CD14-positive monocyte (primary cell): ENCODE results near the gene CPNE2. TPM values are rescaled to one million over a fixed set of nuclear protein-coding genes. Genes with fewer than 3 reads are reported as not detected.
"Not testable (repeated sequence)": the region's sequence is repeated elsewhere in the genome, so short reads cannot be mapped to it uniquely, and the experiment has no call there.

Experiments
- DNase-seq, 3 donors: peaks; one replicate each; pipeline ENCODE4 v3.0.0-alpha.2; 2011 to 2022
- H2AFZ ChIP-seq: 2 replicates; pipeline ENCODE4 v1.6.0; 2012; ENCODE audit warnings: mild to moderate bottlenecking, low read depth, low read length, inconsistent platforms; ENCODE audit not compliant: insufficient read depth, poor library complexity, severe bottlenecking
- H3K27ac ChIP-seq, 2 donors: 1 replicate in 1 of 2; 2 replicates in 1 of 2; pipeline ENCODE4 v1.5.1; 2012 to 2013; ENCODE audit warnings: low read length in 2 of 2, control low read depth in 1 of 2, inconsistent platforms in 1 of 2, low read depth in 1 of 2, mild to moderate bottlenecking in 1 of 2
- H3K27me3 ChIP-seq, 2 donors: one replicate each; pipeline versions ENCODE4 v1.6.0 to v1.6.1; 2011 to 2013; ENCODE audit warnings: low read length in 2 of 2; ENCODE audit not compliant: control insufficient read depth in 2 of 2, insufficient read depth in 2 of 2
- H3K36me3 ChIP-seq, 2 donors: replicated peaks in 1 of 2; 1 replicate in 1 of 2; 2 replicates in 1 of 2; pipeline versions ENCODE4 v1.5.1 to v1.6.1; 2012 to 2013; ENCODE audit warnings: low read length in 2 of 2, control low read depth in 1 of 2, inconsistent platforms in 1 of 2, mild to moderate bottlenecking in 1 of 2; ENCODE audit not compliant: insufficient read depth in 2 of 2, control insufficient read depth in 1 of 2
- H3K4me1 ChIP-seq, 2 donors: 1 replicate in 1 of 2; 2 replicates in 1 of 2; pipeline versions ENCODE4 v1.5.1 to v1.6.1; 2012 to 2013; ENCODE audit warnings: low read length in 2 of 2, control low read depth in 1 of 2, inconsistent platforms in 1 of 2, mild to moderate bottlenecking in 1 of 2, moderate library complexity in 1 of 2; ENCODE audit not compliant: insufficient read depth in 2 of 2, control insufficient read depth in 1 of 2
- H3K4me2 ChIP-seq: replicated peaks from 2 replicates; pipeline ENCODE3; 2012; ENCODE audit warnings: low read length, moderate library complexity, mild to moderate bottlenecking; ENCODE audit not compliant: poor library complexity, severe bottlenecking; ENCODE audit errors: extremely low read depth
- H3K4me3 ChIP-seq, 3 experiments: fragments of 200-600 bp in 1 of 3; sonication (generic) in 1 of 3; replicated peaks in 1 of 3; 1 replicate in 2 of 3; 2 replicates in 1 of 3; pipeline ENCODE4 v1.5.1; 2011 to 2013; ENCODE audit warnings: low read length in 3 of 3, mild to moderate bottlenecking in 3 of 3, control low read depth in 2 of 3, low read depth in 2 of 3, inconsistent platforms in 1 of 3, moderate library complexity in 1 of 3
- H3K79me2 ChIP-seq: 2 replicates; pipeline ENCODE4 v1.6.0; 2012; ENCODE audit warnings: mild to moderate bottlenecking, control low read depth, inconsistent platforms, low read length, moderate library complexity; ENCODE audit not compliant: insufficient read depth
- H3K9ac ChIP-seq: 2 replicates; pipeline ENCODE4 v1.6.0; 2017; ENCODE audit warnings: low read length, mild to moderate bottlenecking; ENCODE audit not compliant: insufficient read depth, poor library complexity, severe bottlenecking
- H3K9me3 ChIP-seq, 2 donors: replicated peaks in 1 of 2; 1 replicate in 1 of 2; 2 replicates in 1 of 2; pipeline versions ENCODE4 v1.5.1 to v1.6.1; 2012 to 2013; ENCODE audit warnings: low read length in 2 of 2, control low read depth in 1 of 2; ENCODE audit not compliant: control insufficient read depth in 1 of 2, insufficient read depth in 1 of 2
- H4K20me1 ChIP-seq: 2 replicates; pipeline ENCODE4 v1.6.0; 2012; ENCODE audit warnings: mild to moderate bottlenecking, low read length, control low read depth, moderate library complexity; ENCODE audit not compliant: insufficient read depth
- H3K27ac Mint-ChIP-seq, 7 donors: one replicate each; pipeline ENCODE4 v1.8.0; 2020; ENCODE audit warnings: mild to moderate bottlenecking in 7 of 7, mixed read lengths in 7 of 7, moderate library complexity in 6 of 7, inconsistent platforms in 2 of 7
- H3K27me3 Mint-ChIP-seq, 3 donors: one replicate each; pipeline ENCODE4 v1.8.0; 2021 to 2022; ENCODE audit warnings: low read depth in 3 of 3, mild to moderate bottlenecking in 3 of 3, mixed read lengths in 3 of 3, moderate library complexity in 3 of 3, inconsistent platforms in 1 of 3
- H3K36me3 Mint-ChIP-seq, 2 donors: one replicate each; pipeline ENCODE4 v1.8.0; 2020; ENCODE audit warnings: mixed read lengths in 2 of 2, inconsistent platforms in 1 of 2, mild to moderate bottlenecking in 1 of 2
- H3K4me1 Mint-ChIP-seq: one replicate; pipeline ENCODE4 v1.8.0; 2020; ENCODE audit warnings: mild to moderate bottlenecking, mixed read lengths
- H3K4me3 Mint-ChIP-seq, 2 donors: one replicate each; pipeline ENCODE4 v1.8.0; 2020; ENCODE audit warnings: mild to moderate bottlenecking in 2 of 2, mixed read lengths in 2 of 2, moderate library complexity in 1 of 2
- H3K9me3 Mint-ChIP-seq, 7 donors: one replicate each; pipeline ENCODE4 v1.8.0; 2020 to 2022; ENCODE audit warnings: mixed read lengths in 7 of 7, mild to moderate bottlenecking in 6 of 7, moderate library complexity in 6 of 7, inconsistent platforms in 2 of 7
- CTCF ChIP-seq: fragments of 200-600 bp; IDR thresholded peaks from one replicate; pipeline ENCODE4 v1.8.0; 2022; ENCODE audit warnings: antibody characterized with exemption, mild to moderate bottlenecking
- WGBS: methylation state at CpG from one replicate; pipeline ENCODE4 v1.1.5; 2013; ENCODE audit warnings: missing lambda C conversion rate; ENCODE audit not compliant: insufficient coverage; 5-methylcytosine and 5-hydroxymethylcytosine counted together
- intact Hi-C, 2 donors: fragments of 100-400 bp; cut with micrococcal nuclease; formaldehyde crosslinking; loops; one replicate each; pipeline versions ENCODE4 v1.15.0 to v1.15.1; 2023
- polyA plus RNA-seq, 3 donors: library from polyadenylated mRNA; depleted of rRNA in 1 of 3; unstranded in 2 of 3; stranded (reverse) in 1 of 3; fragments of 300-500 nt in 2 of 3; fragments of >200 nt in 1 of 3; fragmentation: Illumina TruSeq in 2 of 3; gene quantifications; 1 replicate in 2 of 3; 2 replicates in 1 of 3; pipeline ENCODE4 v1.2.3, GENCODE V29; 2012 to 2021

Gene CPNE2
- polyA plus RNA-seq, 3 donors = 18.3 to 68.8 (median 23.9) TPM

DNA sequence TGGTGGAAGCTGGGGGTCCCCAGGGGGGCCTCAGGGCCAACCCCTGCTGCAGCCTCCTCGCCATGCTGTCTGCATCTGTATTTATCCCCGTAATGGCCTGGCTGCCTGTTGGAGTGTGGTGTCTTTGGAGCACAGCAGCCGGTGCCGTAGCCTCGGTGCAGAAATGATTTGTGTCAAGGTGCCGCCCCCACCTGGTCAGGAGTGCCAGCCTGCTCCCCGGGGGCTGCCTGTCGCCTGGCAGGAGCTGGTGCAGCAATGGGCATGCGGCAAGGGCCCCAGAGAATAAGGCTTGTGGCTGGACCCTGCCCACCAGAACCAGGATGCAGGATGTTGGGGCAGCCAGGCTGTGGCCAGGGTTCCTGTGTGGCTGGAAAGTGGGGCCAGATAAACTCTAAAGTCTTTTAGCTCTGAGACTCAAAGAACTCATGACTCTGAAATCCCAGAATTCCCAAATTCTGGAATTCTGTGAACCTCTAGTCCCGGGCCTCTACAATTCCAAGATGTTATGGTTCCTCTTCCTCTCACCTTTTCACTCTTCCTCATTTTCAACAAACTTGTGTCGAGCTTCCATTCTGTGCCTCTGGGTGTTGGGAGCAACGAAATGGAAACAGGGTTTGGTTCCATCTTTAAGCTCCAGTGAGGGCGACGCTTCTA, 5.9 kb downstream of the CPNE2 start:
- H3K27me3 Mint-ChIP-seq = no peaks in the 10 kb centered on the region
- intact Hi-C loops = no loop called here

GRCh38 chr16:57099965-57100364, 7.6 kb downstream of the CPNE2 start:
- H4K20me1 ChIP-seq = peaks cover 60% of the 10 kb centered on the region
- DNase-seq, H3K9ac ChIP-seq, H2AFZ ChIP-seq, H3K4me3 ChIP-seq, H3K4me1 ChIP-seq, H3K27ac ChIP-seq, intact Hi-C loops, H3K9me3 ChIP-seq, H3K9me3 Mint-ChIP-seq, H3K4me2 ChIP-seq, H3K27me3 Mint-ChIP-seq, H3K27me3 ChIP-seq, H3K36me3 ChIP-seq, H3K4me3 Mint-ChIP-seq: not testable (repeated sequence)
- Mint-ChIP-seq H3K36me3 (peaks cover 17 to 46% of the 10 kb centered on the region in 2 donors), H3K4me1 (peaks cover 39% of the 10 kb centered on the region), H3K27ac (peak overlapping the region in 3 of 7 donors; percentile 1 to 53 (median 32))
- peaks cover 96% of the 10 kb centered on the region for H3K79me2 ChIP-seq
- WGBS = 94% methylated on average over 2 of the region's 6 CpGs

More for the DNA sequence above, 5.9 kb downstream of the CPNE2 start:
- no peaks in the 10 kb centered on the region for H3K9me3 Mint-ChIP-seq
- DNase-seq = no peak
- no peak overlapping the region for H3K4me3 Mint-ChIP-seq
- Histone ChIP-seq H3K27ac (no peak overlapping the region), H3K79me2 (peaks cover 96% of the 10 kb centered on the region), H3K27me3 (no peaks in the 10 kb centered on the region), H3K4me3 (no peak overlapping the region), H3K9me3 (no peaks in the 10 kb centered on the region), H3K9ac (no peak overlapping the region), H4K20me1 (peaks cover 64% of the 10 kb centered on the region), H3K4me2 (no peak overlapping the region), H3K36me3 (peaks cover 0 to 5% of the 10 kb centered on the region in 2 donors), H2AFZ (no peak overlapping the region), H3K4me1 (peaks cover 14 to 23% of the 10 kb centered on the region in 2 donors)
- WGBS = 91% methylated on average over 13 of the region's 14 CpGs
- peaks cover 17 to 50% of the 10 kb centered on the region in 2 donors for H3K36me3 Mint-ChIP-seq
- H3K4me1 Mint-ChIP-seq = peaks cover 49% of the 10 kb centered on the region
- H3K27ac Mint-ChIP-seq = peak overlapping the region in 2 of 7 donors; percentile 10 to 23
- no peak for TF ChIP-seq CTCF
